ENCODE data around the gene RPL37A.
A peak's percentile ranks its signal among the peaks of the same experiment; 100 is the strongest.

The RPL37A gene

GRCh38 chr2:216534809-216535208 is 36.2 kb downstream of the RPL37A start:
- TF ChIP-seq ZNF558 (tag by site-specific recombination; IDR thresholded peaks at IDR 0.05) = no peak
- TF ChIP-seq ZNF670 (tag by site-specific recombination; IDR thresholded peaks at IDR 0.05; ENCODE audit: low read depth) = no peak
- no peak for TF ChIP-seq ZNF169 (tag by site-specific recombination; IDR thresholded peaks at IDR 0.05)
- no peak for TF ChIP-seq ZNF610 (tag by site-specific recombination; IDR thresholded peaks at IDR 0.05; ENCODE audit: borderline replicate concordance)
- TF ChIP-seq REPIN1 (tag by site-specific recombination; IDR thresholded peaks at IDR 0.05; ENCODE audit: low read depth) = no peak
- TF ChIP-seq MYNN (tag by site-specific recombination; IDR thresholded peaks at IDR 0.05; ENCODE audit: borderline replicate concordance) = no peak
- no peak for TF ChIP-seq ZNF449 (tag by site-specific recombination; IDR thresholded peaks at IDR 0.05)
- no peak for TF ChIP-seq ZNF133 (tag by site-specific recombination; IDR thresholded peaks at IDR 0.05)
- no peak for TF ChIP-seq ZNF398 (tag by site-specific recombination; IDR thresholded peaks at IDR 0.05)
- no peak for TF ChIP-seq EGR2 (tag by site-specific recombination; IDR thresholded peaks at IDR 0.05; ENCODE audit: low read depth)
- TF ChIP-seq ZNF837 (tag by site-specific recombination; IDR thresholded peaks at IDR 0.05) = no peak
- TF ChIP-seq SCRT1 (tag by site-specific recombination; IDR thresholded peaks at IDR 0.05; ENCODE audit: borderline replicate concordance) = no peak
- no peak for TF ChIP-seq HOXA7 (CRISPR knock-in tag; IDR thresholded peaks at IDR 0.05; ENCODE audit: borderline replicate concordance)
- TF ChIP-seq SCRT2 (tag by site-specific recombination; IDR thresholded peaks at IDR 0.05) = no peak
- Histone ChIP-seq H3K27ac (ENCODE audit: extremely low read depth, low read depth, low read length) (no peak overlapping the region), H3K4me1 (ENCODE audit: control insufficient read depth, insufficient read depth, low read length) (peaks cover 5% of the 10 kb centered on the region; the same call in 1 of the 2 replicates), H3K36me3 (ENCODE audit: control insufficient read depth in 2 of 2, insufficient read depth in 1 of 2, low read length in 2 of 2) (no peaks in the 10 kb centered on the region), H3K4me3 (ENCODE audit: low read depth, low read length) (no peak overlapping the region), H3K9me3 (ENCODE audit: control insufficient read depth, insufficient read depth, low read depth, low read length) (no peaks in the 10 kb centered on the region)
- CTCF ChIA-PET = interaction anchor here (2.0 kb wide), 1 partner anchor 16 kb away, joined by 11 read pairs; no protein-coding TSS in a partner anchor
- POLR2A ChIA-PET = no interaction called here

GRCh38 chr2:216535454-216535995 is 36.9 kb downstream of the RPL37A start:
- H3K9me3 ChIP-seq (ENCODE audit: control insufficient read depth, insufficient read depth, low read depth, low read length) = no peaks in the 10 kb centered on the region
- peaks cover 5% of the 10 kb centered on the region; the same call in 1 of the 2 replicates for H3K4me1 ChIP-seq (ENCODE audit: control insufficient read depth, insufficient read depth, low read length)
- H3K4me3 ChIP-seq (ENCODE audit: low read depth, low read length) = no peak overlapping the region
- ChIA-PET CTCF (no interaction called here), POLR2A (no interaction called here)
- no peaks in the 10 kb centered on the region for H3K36me3 ChIP-seq (ENCODE audit: control insufficient read depth in 2 of 2, insufficient read depth in 1 of 2, low read length in 2 of 2)
- H3K27ac ChIP-seq (ENCODE audit: extremely low read depth, low read depth, low read length) = no peak overlapping the region
- TF ChIP-seq ZNF639 (tag by site-specific recombination; IDR thresholded peaks at IDR 0.05) (no peak), ZNF311 (tag by site-specific recombination; IDR thresholded peaks at IDR 0.05; ENCODE audit: borderline replicate concordance) (no peak), FEZF1 (tag by site-specific recombination; IDR thresholded peaks at IDR 0.05) (peak; percentile 35; the same call in 1 of the 2 replicates), ZNF629 (tag by site-specific recombination; IDR thresholded peaks at IDR 0.05) (0 out of 2 replicates have a peak, but pooled peaks have one; percentile 28), ZNF768 (tag by site-specific recombination; IDR thresholded peaks at IDR 0.05) (peak; percentile 56; the same call in 1 of the 2 replicates), ZNF596 (tag by site-specific recombination; IDR thresholded peaks at IDR 0.05) (no peak), ZNF341 (tag by site-specific recombination; IDR thresholded peaks at IDR 0.05; ENCODE audit: low read depth) (peak; percentile 75), ZNF335 (tag by site-specific recombination; conservative IDR thresholded peaks at IDR 0.05) (no peak), ZEB2 (tag by site-specific recombination; IDR thresholded peaks at IDR 0.05) (0 out of 2 replicates have a peak, but pooled peaks have one; percentile 22), ZSCAN4 (tag by site-specific recombination; IDR thresholded peaks at IDR 0.05) (no peak), ZNF600 (tag by site-specific recombination; IDR thresholded peaks at IDR 0.05) (peak; percentile 93), ZNF391 (tag by site-specific recombination; IDR thresholded peaks at IDR 0.05; ENCODE audit: borderline replicate concordance, low read depth) (no peak), TSHZ1 (tag by site-specific recombination; IDR thresholded peaks at IDR 0.05; ENCODE audit: borderline replicate concordance) (no peak)

Data from HEK293 (cell line).